AG09319 (cell line): ENCODE results near the gene STRA6.
A peak's percentile ranks its signal among the peaks of the same experiment; 100 is the strongest.

ENCODE experiments used
- DNase-seq: peaks from one replicate; pipeline ENCODE4 v3.0.0-alpha.2; 2010; ENCODE audit warnings: low read depth; ENCODE audit errors: extremely low read depth
- CTCF ChIP-seq: IDR thresholded peaks from 2 replicates; pipeline ENCODE4 v1.5.1; 2011; ENCODE audit warnings: low read depth, mild to moderate bottlenecking, inconsistent platforms, low read length, moderate library complexity

Gene STRA6

GRCh38 chr15:74203914-74204431 lies 1.4 kb upstream of the STRA6 start:
- peak; percentile 58 for DNase-seq
- TF ChIP-seq CTCF: peak; percentile 16

- DNase-seq: no peak
Measured at GRCh38 chr15:74201710-74202420, 722 bp downstream of the STRA6 start.

GRCh38 chr15:74200871-74201419 lies 1.6 kb downstream of the STRA6 start:
- DNase-seq: peak; percentile 60
- TF ChIP-seq CTCF: no peak

More at GRCh38 chr15:74201710-74202420, 722 bp downstream of the STRA6 start:
- TF ChIP-seq CTCF: no peak

- TF ChIP-seq CTCF: no peak
- no peak for DNase-seq
Measured at GRCh38 chr15:74200412-74200815, 2.2 kb downstream of the STRA6 start.

- no peak for DNase-seq
- TF ChIP-seq CTCF: no peak
Measured at GRCh38 chr15:74199297-74199652, 3.3 kb downstream of the STRA6 start.

GRCh38 chr15:74197176-74197965 lies 5.2 kb downstream of the STRA6 start:
- no peak for DNase-seq
- TF ChIP-seq CTCF: no peak

- peak; percentile 73 for DNase-seq
- no peak for TF ChIP-seq CTCF
Measured at GRCh38 chr15:74196175-74196574, 6.4 kb downstream of the STRA6 start.
